Measurements from ENCODE around the gene CHAT.
A peak's percentile ranks its signal among the peaks of the same experiment; 100 is the strongest.

Gene CHAT

DNA sequence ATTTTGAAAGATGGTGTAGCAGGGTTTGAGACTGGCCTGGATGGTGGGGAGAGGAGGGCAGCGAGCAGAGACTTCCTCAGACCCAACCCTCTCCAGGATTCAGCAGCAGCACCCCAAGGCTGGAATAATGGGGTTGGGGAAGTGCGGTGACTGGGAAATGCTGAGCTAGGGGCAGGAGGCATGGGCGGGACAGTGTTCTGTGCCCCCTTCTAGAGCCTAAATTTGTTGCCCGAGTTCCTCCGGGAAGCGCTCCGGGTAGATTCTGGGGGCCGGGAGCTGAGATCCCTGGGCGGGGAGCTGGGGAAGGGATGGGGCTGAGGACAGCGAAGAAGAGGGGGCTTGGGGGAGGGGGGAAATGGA is at the start of gene CHAT:
CHAT (plus strand) TSS at position 156 of the 360 bp plus-strand sequence; CDS start at position 309, 153 bp downstream.
- DNase-seq (ENCODE audit: insufficient read length, low spot score) (no peak), FAIRE-seq (no peak)

DNA sequence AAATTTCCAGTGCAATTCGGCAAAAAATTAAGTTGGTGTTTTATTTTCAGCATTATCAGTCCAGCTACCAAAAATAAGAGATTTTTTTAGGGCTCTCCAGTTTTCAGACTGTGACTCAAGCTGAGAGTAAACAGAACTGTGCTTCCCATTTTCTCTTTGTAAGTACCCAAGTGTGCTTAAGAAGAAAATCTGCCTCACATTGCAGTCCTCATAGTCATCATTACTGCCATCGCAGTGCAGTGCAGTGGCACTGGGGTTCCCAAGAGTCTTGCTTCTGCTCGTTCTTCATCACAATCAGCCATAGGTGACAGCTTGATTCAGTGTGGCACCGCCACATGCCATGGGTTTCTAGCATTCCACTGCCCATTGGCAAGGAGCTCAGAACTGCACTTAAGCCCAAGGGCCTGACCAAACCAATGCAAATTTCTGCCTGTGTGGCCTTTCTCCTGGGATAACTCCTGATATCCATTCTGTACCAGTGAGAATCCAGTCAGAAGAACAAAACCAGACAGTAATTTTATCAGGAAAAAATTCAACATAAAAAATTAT is 49.3 kb upstream of the CHAT start:
- DNase-seq (ENCODE audit: insufficient read length, low spot score), result no peak
- no peak for FAIRE-seq

GRCh38 chr10:49567810-49568209 is 46.0 kb upstream of the CHAT start:
- DNase-seq (ENCODE audit: insufficient read length, low spot score), result no peak
- no peak for FAIRE-seq

DNA sequence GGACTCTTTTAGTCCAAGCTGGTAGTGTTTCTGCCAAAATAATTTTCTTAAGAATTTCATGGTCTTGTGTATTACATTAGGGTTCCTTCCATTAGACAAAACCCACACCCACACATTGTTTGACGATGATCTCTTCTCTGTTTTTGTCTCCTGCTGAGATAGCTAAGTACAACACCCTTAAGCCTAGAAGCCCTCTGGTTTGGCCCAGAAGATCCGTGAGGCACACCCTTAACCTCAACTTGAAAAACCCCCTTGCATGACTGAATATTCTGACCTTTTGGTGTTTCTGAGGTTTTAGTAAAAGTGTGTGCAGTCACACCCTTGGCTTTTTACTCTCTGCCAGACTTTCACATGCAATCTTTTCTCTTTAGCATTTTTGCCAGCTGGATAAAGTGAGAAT is 45.6 kb upstream of the CHAT start:
- FAIRE-seq, result no peak
- no peak for DNase-seq (ENCODE audit: insufficient read length, low spot score)

- FAIRE-seq (no peak), DNase-seq (ENCODE audit: insufficient read length, low spot score) (no peak)
Measured at GRCh38 chr10:49569031-49569631, 44.7 kb upstream of the CHAT start.

DNA sequence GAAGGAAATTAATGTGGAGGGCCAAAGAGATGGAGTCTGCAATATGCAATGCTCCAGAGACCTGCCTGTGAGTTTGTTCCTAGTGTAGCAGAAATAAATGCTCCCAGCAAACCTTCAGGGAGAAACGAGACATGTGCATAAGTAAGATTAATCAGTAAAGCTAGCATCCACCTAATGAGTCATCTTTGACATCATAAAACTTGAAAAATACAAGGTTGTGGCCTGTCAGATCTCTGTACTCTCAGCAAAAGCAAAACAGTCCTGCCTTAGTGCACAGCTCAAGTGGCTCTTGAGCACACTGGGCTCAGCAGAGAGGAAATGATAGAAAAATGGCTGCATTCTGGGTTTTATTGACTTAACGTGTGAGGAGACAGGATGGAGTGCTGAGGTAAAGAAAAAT is 42.4 kb upstream of the CHAT start:
- no peak for FAIRE-seq
- DNase-seq (ENCODE audit: insufficient read length, low spot score), result no peak

GRCh38 chr10:49572594-49573114 is 41.2 kb upstream of the CHAT start:
- DNase-seq (ENCODE audit: insufficient read length, low spot score), result no peak
- FAIRE-seq, result no peak

- DNase-seq (ENCODE audit: insufficient read length, low spot score) (no peak), FAIRE-seq (no peak)
Measured at GRCh38 chr10:49575489-49576072, 38.3 kb upstream of the CHAT start.

- DNase-seq (ENCODE audit: insufficient read length, low spot score) (no peak), FAIRE-seq (no peak)
Measured at GRCh38 chr10:49577182-49577925, 36.5 kb upstream of the CHAT start.

GRCh38 chr10:49578392-49578791 is 35.4 kb upstream of the CHAT start:
- DNase-seq (ENCODE audit: insufficient read length, low spot score), result no peak

DNA sequence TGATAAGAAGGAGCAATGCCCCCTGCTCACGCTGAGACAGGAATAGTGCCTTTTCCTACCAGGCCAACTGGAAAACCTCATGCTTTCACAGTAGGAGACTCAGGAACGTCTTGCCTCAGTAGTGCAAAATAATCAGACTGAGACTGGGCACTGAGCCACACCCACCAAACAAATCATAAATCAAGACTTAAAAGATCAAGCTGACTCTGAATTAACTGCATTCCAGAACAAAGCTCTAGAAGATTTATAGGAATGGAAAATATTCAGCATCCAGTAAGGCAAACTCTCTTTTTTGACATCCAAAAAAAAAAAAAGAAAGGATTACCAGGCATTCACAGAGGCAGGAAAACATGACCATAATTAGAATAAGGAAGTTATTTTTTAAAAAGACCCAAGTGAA is 34.2 kb upstream of the CHAT start:
- no peak for FAIRE-seq

More at GRCh38 chr10:49578392-49578791, 35.4 kb upstream of the CHAT start:
- FAIRE-seq, result no peak

DNA sequence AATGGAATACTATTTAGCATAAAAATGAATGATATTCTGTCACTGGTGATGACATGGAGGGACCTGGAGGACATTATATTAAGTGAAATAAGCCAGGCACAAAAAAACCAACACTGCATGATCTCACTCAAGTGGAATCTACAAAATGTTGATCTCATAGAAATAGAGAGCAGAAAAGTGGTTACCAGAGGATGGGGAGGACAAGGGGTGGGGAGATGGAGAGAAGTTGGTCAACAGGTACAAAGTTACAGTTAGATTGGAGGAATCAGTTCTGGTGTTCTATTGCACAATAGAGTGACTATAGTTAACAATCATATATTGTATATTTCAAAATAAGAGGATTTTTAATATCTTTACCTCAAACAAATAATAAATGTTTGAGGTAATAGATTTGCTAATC is 28.4 kb upstream of the CHAT start:
- FAIRE-seq (no peak), DNase-seq (ENCODE audit: insufficient read length, low spot score) (no peak)

More for the DNA sequence above, 34.2 kb upstream of the CHAT start:
- no peak for DNase-seq (ENCODE audit: insufficient read length, low spot score)

GRCh38 chr10:49587981-49588380 is 25.9 kb upstream of the CHAT start:
- FAIRE-seq (no peak), DNase-seq (ENCODE audit: insufficient read length, low spot score) (no peak)

DNA sequence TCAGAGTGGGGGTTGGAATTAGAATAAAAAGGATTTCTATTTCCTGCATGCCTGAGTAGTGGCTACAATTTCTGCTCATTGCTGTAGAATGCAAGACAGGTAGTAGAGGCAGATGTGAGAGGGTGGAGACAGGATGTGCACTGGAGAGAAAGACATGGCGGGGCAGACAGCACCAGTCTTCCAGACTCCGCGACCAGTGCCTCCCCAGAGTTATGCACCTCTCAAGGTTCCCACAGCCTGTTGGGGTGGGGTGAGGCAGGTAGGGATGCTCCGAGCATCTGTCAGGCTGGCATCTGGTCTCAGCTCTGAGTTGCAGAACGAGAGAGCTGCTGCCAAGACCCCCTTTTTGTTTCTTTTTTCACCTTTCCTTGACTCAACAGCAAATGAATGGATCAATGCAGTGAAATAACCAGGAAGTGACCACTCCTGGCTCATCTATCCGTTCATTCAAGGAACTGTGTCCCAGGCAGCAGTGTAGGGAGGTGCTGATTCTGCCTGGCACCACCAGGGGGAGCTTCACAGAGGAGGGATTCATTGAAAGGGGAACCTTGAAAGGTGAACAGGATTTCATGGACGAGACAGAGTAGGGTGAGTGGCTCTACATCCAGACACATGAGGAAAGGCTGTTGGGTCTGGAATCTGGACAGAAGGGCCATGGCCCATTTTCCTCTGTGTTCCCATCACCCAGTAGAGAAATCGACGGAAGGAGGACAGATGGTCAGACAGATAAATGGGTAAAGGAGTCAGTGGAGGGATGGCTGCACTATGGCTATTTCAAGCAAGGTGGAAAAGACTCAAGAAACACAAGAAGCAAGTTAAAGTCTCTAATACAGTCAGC is 20.9 kb upstream of the CHAT start:
- peak; percentile 91 for FAIRE-seq

GRCh38 chr10:49593564-49593875 is 20.3 kb upstream of the CHAT start:
- no peak for DNase-seq (ENCODE audit: insufficient read length, low spot score)
- no peak for FAIRE-seq

More for the DNA sequence above, 20.9 kb upstream of the CHAT start:
- peak; percentile 67 for DNase-seq (ENCODE audit: insufficient read length, low spot score)

GRCh38 chr10:49593998-49594397 is 19.8 kb upstream of the CHAT start:
- DNase-seq (ENCODE audit: insufficient read length, low spot score) (no peak), FAIRE-seq (no peak)

DNA sequence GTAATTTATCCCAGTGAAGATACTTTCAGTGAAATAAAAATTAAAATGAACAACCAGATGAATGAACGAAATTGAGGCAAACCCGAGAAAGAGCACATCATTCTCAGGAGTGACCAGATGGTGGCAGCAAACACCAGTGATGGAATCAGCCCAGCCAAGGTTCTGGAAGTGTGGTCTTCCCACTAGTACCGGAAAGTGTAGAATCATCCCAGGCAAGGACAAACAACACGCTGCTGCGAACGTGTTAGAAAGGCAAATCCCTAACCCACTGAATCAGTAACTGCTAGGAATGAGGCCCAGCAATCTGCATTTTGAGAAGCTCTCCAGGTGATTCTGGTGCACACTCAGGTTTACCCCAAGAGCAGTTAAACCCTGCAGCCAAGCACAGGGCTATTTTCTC is 19.2 kb upstream of the CHAT start:
- DNase-seq (ENCODE audit: insufficient read length, low spot score) (no peak), FAIRE-seq (peak; percentile 86)

- FAIRE-seq, result no peak
Measured at GRCh38 chr10:49595003-49595712, 18.7 kb upstream of the CHAT start.

GRCh38 chr10:49595713-49596492 is 17.9 kb upstream of the CHAT start:
- no peak for DNase-seq (ENCODE audit: insufficient read length, low spot score)
- no peak for FAIRE-seq

More at GRCh38 chr10:49595003-49595712, 18.7 kb upstream of the CHAT start:
- DNase-seq (ENCODE audit: insufficient read length, low spot score), result no peak

GRCh38 chr10:49596493-49596809 is 17.4 kb upstream of the CHAT start:
- DNase-seq (ENCODE audit: insufficient read length, low spot score) (no peak), FAIRE-seq (no peak)
